ENCODE data around the gene SMPX.

- TF ChIP-seq POLR2A (IDR thresholded peaks at IDR 0.05) = no peak
- TF ChIP-seq CTCF (IDR thresholded peaks at IDR 0.05) = no peak
Measured at GRCh38 chrX:21698272-21698671, 59.6 kb downstream of the SMPX start.
